ENCODE measurements around the gene PNPLA1.

Gene PNPLA1

GRCh38 chr6:36285187-36285671 lies 15.4 kb downstream of the PNPLA1 start:
- no peak for DNase-seq (ENCODE audit: low spot score)

- no peak for DNase-seq (ENCODE audit: low spot score)
These were observed 15.9 kb downstream of the PNPLA1 start for GRCh38 chr6:36285797-36286196.

GRCh38 chr6:36286858-36287257 lies 17.0 kb downstream of the PNPLA1 start:
- no peak for DNase-seq (ENCODE audit: low spot score)

DNA sequence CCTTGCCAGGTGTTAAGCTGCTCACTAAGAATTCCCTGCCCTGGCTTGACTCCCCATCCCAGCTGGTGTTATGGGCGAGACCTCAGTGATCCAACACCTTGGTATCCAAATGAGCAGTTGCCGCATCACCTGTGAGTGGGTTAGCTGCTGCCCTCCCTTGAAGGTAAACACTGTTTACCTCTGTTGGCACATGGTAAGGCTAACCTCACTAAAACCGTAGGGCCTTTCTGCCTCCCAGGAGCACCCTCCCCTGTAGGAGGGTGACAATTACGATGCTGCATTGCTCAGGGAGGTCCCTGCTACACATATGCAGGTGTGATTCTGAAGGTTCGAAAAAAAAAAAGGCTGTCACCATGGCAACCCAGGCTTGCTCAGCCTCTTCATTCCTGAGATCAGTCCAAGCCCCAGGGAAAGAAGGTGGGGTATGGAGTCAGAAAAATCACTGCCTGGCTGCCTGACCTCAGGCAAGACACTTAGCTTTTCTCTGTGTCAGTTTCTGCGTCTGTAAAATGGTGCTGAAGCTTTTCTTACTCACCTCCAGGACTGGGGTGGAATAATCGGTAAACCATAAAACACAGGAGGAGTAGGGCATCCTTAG lies 19.5 kb downstream of the PNPLA1 start:
- DNase-seq (ENCODE audit: low spot score), result no peak

DNA sequence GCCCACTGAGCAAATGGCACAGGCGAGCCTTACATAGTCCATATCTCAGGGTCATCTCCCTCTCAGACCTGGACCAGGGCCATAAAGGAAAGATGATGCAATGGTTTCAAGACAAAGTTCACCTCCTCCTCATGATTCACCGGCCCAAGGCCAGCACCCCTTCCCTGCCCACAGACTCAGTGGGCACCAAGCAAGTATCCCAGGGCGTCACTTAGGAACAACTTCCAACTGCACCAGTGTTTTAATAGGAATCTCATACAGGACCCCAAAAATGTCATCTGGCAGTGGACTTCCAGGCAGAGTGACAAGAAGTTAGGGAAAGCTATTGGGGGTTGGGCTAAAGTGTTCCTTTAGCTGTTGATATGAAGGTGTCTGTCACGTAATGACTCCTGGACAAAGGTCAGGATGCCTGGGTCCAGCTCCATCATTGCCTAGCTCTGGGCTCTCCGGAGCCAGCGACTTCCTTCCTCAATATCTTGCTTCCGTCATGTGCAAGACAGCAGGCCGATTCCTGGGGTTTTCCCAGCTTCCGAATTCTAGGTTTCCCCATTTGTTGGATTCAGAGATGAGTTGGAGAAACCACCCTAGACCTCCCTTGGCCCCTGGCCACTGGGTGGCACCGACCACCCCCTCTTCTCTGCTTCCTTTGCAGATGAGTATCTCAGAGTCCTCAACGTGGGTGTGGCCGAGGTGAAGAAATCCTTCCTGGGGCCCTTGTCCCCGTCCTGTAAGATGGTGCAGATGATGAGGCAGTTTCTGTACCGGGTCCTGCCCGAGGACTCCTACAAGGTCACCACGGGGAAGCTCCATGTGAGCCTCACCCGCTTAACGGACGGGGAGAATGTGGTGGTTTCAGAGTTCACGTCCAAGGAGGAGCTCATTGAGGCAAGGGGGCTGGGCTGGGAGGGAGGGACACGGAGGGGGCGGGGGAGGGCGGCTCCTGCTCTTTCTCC lies 21.1 kb downstream of the PNPLA1 start:
- no peak for DNase-seq (ENCODE audit: low spot score)

- DNase-seq (ENCODE audit: low spot score), result no peak
These were observed 22.3 kb downstream of the PNPLA1 start for GRCh38 chr6:36292170-36292569.

DNA sequence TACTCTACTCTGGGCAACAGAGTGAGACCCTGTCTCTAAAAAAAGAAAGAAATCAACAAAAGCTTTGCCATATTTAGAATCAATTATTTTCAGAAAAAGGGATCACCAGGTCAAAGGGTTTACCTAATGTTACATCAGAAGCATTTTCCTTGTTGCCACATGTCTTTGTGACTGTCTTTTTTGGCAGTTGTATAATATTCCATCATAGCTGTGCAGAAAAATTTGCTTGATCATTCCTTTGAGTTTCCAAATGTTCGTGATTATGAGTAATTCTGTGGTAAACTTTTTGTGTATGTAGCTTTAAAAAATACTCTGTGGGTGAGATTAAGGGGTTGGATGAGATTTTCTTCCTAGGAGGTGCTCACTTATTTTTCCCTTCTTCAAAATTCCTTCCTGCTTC lies 26.4 kb downstream of the PNPLA1 start:
- no peak for DNase-seq (ENCODE audit: low spot score)

DNA sequence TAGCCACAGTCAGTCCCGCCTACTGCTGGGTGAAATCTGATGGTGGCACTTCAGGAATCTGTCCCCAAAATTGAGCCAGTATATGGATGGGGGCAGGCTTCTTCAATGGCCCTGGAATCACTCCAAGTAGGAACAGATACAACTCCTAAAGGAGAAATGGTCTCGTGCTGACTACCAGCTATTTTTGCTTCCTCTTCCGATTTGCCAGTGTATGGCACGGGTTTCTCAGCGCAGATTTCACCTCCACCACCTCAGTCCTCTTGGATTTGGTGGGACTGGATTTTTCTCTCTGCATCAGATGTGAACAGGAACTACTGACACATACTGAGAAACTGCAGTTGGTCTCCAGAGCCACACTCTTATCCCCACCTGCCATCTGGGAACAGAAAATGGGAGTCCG lies 27.2 kb downstream of the PNPLA1 start:
- no peak for DNase-seq (ENCODE audit: low spot score)

GRCh38 chr6:36297511-36297910 lies 27.7 kb downstream of the PNPLA1 start:
- no peak for DNase-seq (ENCODE audit: low spot score)

DNA sequence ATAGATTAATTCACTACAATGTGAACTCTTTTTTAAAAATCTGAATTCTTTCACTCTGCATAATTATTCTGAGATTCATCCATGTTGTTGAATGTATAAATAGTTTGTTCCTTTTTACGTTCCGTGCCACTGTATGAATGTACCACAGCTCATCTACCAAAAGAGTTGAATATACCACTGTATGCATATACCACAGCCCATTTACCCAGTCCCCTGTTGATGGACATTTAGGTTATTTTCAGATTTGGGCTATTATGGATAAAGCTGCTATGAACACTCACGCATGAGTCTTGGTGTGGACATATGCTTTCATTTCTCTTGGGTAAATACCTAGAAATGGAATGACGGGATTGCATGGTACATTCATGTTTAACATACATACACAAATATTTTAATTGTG lies 28.2 kb downstream of the PNPLA1 start:
- no peak for DNase-seq (ENCODE audit: low spot score)

DNA sequence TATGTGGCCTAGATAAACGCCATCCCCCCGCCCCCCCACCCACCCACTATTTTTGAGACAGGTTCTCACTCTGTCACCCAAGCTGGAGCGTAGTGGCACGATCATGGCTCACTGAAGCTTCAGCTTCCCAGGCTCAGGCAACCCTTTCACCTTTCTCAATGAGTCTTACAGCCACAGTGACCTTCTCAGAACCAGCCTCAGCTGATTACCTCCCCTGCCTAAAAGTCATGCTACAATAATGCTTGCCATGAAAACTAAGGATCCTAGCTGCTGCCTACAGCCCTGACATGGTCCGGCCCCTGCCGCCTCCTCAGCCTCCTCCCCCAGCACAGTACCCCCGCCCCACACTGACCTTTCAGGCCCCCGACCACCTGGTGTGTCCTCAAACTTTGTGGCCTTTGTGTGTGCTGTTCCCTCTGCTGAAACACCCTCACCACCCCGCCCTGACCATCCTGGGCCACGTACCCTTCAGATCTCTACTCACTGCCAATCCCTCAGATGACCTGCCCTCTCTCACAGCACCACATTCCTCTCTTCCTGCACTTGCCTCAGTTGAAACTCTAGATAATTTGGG lies 31.3 kb downstream of the PNPLA1 start:
- DNase-seq (ENCODE audit: low spot score), result no peak

- DNase-seq (ENCODE audit: low spot score), result no peak
These were observed 31.9 kb downstream of the PNPLA1 start for GRCh38 chr6:36301781-36302180.

DNA sequence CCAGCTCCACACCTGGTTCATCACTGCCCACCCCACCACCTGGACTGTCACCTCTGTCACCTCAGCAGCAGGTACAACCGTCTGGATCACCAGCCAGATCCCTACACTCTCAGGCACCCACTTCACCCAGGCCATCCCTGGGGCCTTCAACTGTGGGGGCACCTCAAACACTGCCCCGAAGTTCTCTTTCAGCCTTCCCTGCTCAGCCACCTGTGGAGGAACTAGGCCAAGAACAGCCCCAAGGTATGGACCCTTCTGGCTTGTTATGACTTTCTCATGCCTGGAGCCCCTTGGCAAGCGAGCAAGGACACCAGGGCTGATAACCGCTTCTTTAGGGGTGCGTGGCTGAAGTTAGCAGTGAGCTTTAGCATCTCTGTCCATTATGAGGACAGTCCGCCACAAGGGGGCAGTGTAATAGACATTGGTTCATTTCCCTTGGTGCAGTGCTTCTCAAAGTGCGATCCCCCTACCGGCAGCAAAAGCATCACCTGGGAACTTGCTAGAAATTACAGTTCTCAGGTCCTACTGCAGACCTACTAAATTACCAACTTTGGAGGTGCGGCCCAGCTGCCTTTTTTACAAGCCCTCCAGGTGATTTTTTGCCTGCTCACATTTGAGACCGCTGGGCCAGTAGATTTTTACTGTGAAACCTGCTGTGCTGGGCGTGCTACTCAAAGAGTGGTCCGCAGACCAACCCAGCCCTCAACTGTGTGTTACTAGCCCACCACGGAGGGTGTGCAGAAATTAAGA lies 32.5 kb downstream of the PNPLA1 start:
- DNase-seq (ENCODE audit: low spot score), result peak; percentile 95

DNA sequence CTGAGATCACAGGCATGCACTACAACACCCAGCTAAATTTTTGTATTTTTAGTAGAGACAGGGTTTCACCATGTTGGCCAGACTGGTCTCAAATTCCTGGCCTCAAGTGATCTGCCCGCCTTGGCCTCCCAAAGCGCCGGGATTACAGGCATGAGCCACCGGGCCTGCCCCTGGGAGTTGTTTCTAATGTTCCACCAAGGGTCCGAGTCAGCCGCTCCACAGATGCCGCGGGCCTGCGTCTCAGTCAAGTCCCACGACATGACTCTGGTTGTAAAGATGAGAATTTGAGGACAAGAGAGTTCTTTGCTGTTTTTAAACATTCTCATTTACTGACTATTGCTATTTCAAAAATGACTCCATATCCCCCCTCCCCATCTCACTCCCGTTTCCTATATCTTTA lies 36.0 kb downstream of the PNPLA1 start:
- no peak for DNase-seq (ENCODE audit: low spot score)

- no peak for DNase-seq (ENCODE audit: low spot score)
These were observed 36.5 kb downstream of the PNPLA1 start for GRCh38 chr6:36306375-36306774.

- DNase-seq (ENCODE audit: low spot score), result no peak
These were observed 38.7 kb downstream of the PNPLA1 start for GRCh38 chr6:36308514-36308913.

DNA sequence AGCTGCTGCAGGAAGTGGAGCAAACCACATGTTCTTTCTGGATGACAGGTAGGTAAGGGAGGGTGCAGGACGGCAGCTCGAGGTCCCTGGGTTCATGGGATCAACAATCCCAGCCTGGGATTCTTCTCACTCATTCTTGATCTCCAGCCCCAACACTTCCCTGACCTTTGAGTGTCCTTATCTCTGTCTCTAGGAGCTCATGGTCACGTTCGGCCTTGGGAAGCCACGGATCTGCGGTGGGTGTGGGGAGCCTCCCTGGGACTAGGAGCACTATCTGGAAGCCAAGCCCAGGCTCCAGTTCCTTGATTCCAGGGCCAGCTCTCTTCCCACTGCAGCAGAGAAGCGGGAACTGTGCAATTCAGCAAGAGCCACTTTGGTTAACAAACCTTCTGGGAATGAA lies 39.3 kb downstream of the PNPLA1 start:
- DNase-seq (ENCODE audit: low spot score), result no peak

- DNase-seq (ENCODE audit: low spot score), result no peak
These were observed 40.0 kb downstream of the PNPLA1 start for GRCh38 chr6:36309900-36310299.

DNA sequence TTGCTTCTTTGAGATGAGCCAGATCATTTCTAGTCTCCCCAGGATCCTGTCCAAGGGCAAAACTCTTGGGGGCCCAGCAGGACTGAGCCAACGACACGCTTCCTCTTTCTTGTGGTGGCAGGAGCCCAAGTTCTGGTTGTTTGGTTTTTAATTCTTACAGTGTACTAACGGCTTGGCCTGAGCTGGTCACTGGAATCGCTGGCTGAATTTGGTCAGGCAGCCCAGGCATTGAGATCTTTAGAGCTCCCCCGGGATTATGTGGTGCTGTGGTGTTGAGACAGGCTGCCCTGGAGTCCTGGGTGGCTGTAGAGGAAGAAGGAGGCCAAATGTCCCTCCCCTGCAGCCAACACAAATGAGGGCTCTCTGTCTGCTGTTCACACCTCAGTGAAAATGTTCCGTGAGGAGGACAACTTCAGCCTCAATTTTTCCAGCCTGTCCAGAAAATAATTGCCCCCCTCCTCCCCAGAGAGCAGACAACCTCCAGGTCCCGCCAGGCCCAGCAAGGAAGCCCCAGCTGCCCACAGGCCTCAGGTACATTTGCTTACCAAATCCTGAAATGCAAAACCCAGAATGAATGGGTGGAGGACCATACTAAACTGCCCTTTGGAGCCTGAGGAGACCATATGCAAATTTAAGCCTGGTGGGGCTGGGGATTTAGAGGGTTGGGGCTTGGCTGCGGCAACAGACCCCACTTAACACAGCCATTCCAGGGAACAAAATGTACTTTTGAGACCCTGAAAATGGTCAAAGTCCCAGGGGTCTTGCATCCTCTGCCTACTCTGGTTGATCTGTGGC lies 43.2 kb downstream of the PNPLA1 start:
- no peak for DNase-seq (ENCODE audit: low spot score)

- DNase-seq (ENCODE audit: low spot score), result no peak
These were observed 43.7 kb downstream of the PNPLA1 start for GRCh38 chr6:36313649-36313936.

- DNase-seq (ENCODE audit: low spot score), result no peak
These were observed 44.6 kb downstream of the PNPLA1 start for GRCh38 chr6:36314221-36315014.
